OCI-LY1 (cell line): ENCODE data around the gene PDE6C.

ENCODE experiments used
- H2AFZ ChIP-seq: fragments of 200-600 bp; sonication (generic), shearing (Covaris generic); 2 replicates; pipeline ENCODE4 v1.6.0; 2014; ENCODE audit warnings: antibody characterized with exemption, mild to moderate bottlenecking, low read length
- H3F3A ChIP-seq: fragments of 200-600 bp; sonication (generic), shearing (Covaris generic); 2 replicates; pipeline ENCODE4 v1.6.0; 2014; ENCODE audit warnings: mild to moderate bottlenecking, antibody characterized with exemption, low read length, moderate library complexity; ENCODE audit not compliant: insufficient read depth
- H3K27ac ChIP-seq: fragments of 200-600 bp; sonication (generic); 2 replicates; pipeline ENCODE4 v1.5.1; 2014; ENCODE audit warnings: low read length, mixed run types, mild to moderate bottlenecking, low read depth; ENCODE audit not compliant: poor library complexity, severe bottlenecking
- H3K27me3 ChIP-seq: fragments of 200-600 bp; sonication (generic); 2 replicates; pipeline ENCODE4 v1.6.0; 2014; ENCODE audit warnings: antibody characterized with exemption, mild to moderate bottlenecking, low read length, moderate library complexity; ENCODE audit not compliant: insufficient read depth
- H3K36me3 ChIP-seq: fragments of 200-600 bp; sonication (generic); 2 replicates; pipeline ENCODE4 v1.6.1; 2014; ENCODE audit warnings: mild to moderate bottlenecking, antibody characterized with exemption, low read length, moderate library complexity, mixed read lengths; ENCODE audit not compliant: insufficient read depth
- H3K4me1 ChIP-seq: fragments of 200-600 bp; sonication (generic); 2 replicates; pipeline ENCODE4 v1.5.1; 2014; ENCODE audit warnings: mild to moderate bottlenecking, low read length, moderate library complexity; ENCODE audit not compliant: insufficient read depth, severe bottlenecking
- H3K4me2 ChIP-seq: fragments of 200-600 bp; sonication (generic), shearing (Covaris generic); 2 replicates; pipeline ENCODE4 v1.6.1; 2014; ENCODE audit warnings: low read length
- H3K4me3 ChIP-seq: fragments of 200-600 bp; sonication (generic); 2 replicates; pipeline ENCODE4 v1.5.1; 2014; ENCODE audit warnings: low read length, low read depth, mild to moderate bottlenecking, mixed read lengths; ENCODE audit not compliant: poor library complexity, severe bottlenecking
- H3K79me2 ChIP-seq: fragments of 200-600 bp; shearing (Covaris generic); 2 replicates; pipeline ENCODE4 v1.6.1; 2016; ENCODE audit warnings: mixed run types, low read length, mixed read lengths; ENCODE audit not compliant: insufficient read depth
- H3K9ac ChIP-seq: fragments of 200-600 bp; sonication (generic), shearing (Covaris generic); 2 replicates; pipeline ENCODE4 v1.6.1; 2014; ENCODE audit warnings: mild to moderate bottlenecking, low read length, mixed read lengths
- H3K9me2 ChIP-seq: fragments of 200-600 bp; sonication (generic), shearing (Covaris generic); 2 replicates; pipeline ENCODE4 v1.6.1; 2014; ENCODE audit warnings: low read depth, mild to moderate bottlenecking, low read length, mixed read lengths
- H3K9me3 ChIP-seq: fragments of 200-600 bp; shearing (Covaris generic); 2 replicates; pipeline ENCODE4 v1.6.1; 2014; ENCODE audit warnings: low read length, mixed read lengths
- H4K20me1 ChIP-seq: fragments of 200-600 bp; sonication (generic), shearing (Covaris generic); 2 replicates; pipeline ENCODE4 v1.6.0; 2016; ENCODE audit warnings: mild to moderate bottlenecking, low read length; ENCODE audit not compliant: insufficient read depth
- EZH2 ChIP-seq: fragments of 200-600 bp; sonication (generic), shearing (Covaris generic); IDR thresholded peaks from 2 replicates; pipeline ENCODE4 v1.8.0; 2017; ENCODE audit warnings: borderline replicate concordance, mixed run types, mild to moderate bottlenecking, antibody characterized with exemption, low read length, moderate library complexity, mixed read lengths
- TF ChIP-seq, protein P1 (sequence below): fragments of 200-600 bp; sonication (generic), shearing (Covaris generic); IDR thresholded peaks from 2 replicates; pipeline ENCODE4 v1.5.1; 2017; ENCODE audit warnings: mild to moderate bottlenecking, antibody characterized with exemption, low read length, moderate library complexity, mixed read lengths

PDE6C gene

GRCh38 chr10:93572606-93573005, 39.7 kb upstream of the PDE6C start:
- Histone ChIP-seq H3K9ac (no peak overlapping the region), H3K27me3 (no peaks in the 10 kb centered on the region), H3K9me3 (no peaks in the 10 kb centered on the region), H3K79me2 (no peaks in the 10 kb centered on the region), H3K4me3 (no peak overlapping the region), H3K36me3 (no peaks in the 10 kb centered on the region), H2AFZ (no peak overlapping the region), H4K20me1 (no peaks in the 10 kb centered on the region), H3F3A (no peaks in the 10 kb centered on the region), H3K27ac (no peak overlapping the region), H3K4me1 (no peaks in the 10 kb centered on the region), H3K9me2 (no peaks in the 10 kb centered on the region), H3K4me2 (no peak overlapping the region)
- TF ChIP-seq, protein P1, sequence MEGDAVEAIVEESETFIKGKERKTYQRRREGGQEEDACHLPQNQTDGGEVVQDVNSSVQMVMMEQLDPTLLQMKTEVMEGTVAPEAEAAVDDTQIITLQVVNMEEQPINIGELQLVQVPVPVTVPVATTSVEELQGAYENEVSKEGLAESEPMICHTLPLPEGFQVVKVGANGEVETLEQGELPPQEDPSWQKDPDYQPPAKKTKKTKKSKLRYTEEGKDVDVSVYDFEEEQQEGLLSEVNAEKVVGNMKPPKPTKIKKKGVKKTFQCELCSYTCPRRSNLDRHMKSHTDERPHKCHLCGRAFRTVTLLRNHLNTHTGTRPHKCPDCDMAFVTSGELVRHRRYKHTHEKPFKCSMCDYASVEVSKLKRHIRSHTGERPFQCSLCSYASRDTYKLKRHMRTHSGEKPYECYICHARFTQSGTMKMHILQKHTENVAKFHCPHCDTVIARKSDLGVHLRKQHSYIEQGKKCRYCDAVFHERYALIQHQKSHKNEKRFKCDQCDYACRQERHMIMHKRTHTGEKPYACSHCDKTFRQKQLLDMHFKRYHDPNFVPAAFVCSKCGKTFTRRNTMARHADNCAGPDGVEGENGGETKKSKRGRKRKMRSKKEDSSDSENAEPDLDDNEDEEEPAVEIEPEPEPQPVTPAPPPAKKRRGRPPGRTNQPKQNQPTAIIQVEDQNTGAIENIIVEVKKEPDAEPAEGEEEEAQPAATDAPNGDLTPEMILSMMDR = no peak
- no peak for TF ChIP-seq EZH2

DNA sequence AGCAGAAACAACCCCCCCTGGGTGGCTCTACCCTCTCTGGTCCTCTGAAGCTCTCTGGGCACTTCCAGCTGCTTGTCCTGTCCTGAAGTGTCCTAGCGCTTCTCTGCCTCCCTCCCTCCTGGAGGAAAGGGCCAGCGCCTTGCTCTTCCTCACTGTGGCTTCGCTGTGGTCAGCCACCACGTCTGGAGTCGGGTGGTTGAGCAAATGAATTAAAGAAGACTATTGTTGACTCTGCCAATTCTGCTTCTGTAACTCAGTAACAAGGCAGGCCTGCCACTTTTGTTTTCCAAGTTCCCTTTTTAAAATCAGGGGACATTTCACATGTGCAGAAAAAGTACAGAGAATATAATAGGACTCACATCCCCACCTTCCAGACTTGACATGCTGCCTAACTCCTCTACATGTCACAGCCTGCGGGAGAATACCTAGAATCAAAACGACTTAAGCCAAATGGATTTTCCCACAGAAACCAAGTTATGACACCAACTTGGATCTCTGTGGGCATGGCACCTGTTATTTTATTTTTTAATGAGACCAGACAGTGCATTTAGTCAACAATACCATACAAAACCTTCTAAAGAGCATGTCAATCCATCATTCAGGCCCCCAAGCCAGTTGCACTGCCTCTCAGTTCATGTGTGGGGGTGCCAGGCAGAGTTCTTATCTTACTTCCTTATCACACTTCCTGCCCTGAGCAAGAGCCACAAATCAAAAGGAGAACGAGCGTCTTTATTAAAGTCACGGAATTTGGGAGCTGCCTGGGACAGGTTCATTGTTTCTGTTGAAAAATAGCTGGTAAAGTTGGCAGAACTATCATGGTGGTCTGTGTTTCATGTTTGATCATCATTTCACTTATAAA, 39.1 kb upstream of the PDE6C start:
- H3K79me2 ChIP-seq = no peaks in the 10 kb centered on the region
- no peak overlapping the region for H3K4me3 ChIP-seq
- no peaks in the 10 kb centered on the region for H3K36me3 ChIP-seq
- H3F3A ChIP-seq = no peaks in the 10 kb centered on the region
- no peaks in the 10 kb centered on the region for H3K27me3 ChIP-seq
- no peaks in the 10 kb centered on the region for H4K20me1 ChIP-seq
- H3K9me3 ChIP-seq = no peaks in the 10 kb centered on the region
- no peak overlapping the region for H2AFZ ChIP-seq
- H3K27ac ChIP-seq = no peak overlapping the region
- no peaks in the 10 kb centered on the region for H3K4me1 ChIP-seq
- H3K9me2 ChIP-seq = no peaks in the 10 kb centered on the region
- H3K4me2 ChIP-seq = no peak overlapping the region
- no peak overlapping the region for H3K9ac ChIP-seq
- TF ChIP-seq, protein P1 = no peak
- no peak for TF ChIP-seq EZH2

GRCh38 chr10:93573924-93574323, 38.4 kb upstream of the PDE6C start:
- Histone ChIP-seq H3K27ac (no peak overlapping the region), H2AFZ (no peak overlapping the region), H3K36me3 (no peaks in the 10 kb centered on the region), H3K4me1 (no peaks in the 10 kb centered on the region), H4K20me1 (no peaks in the 10 kb centered on the region), H3F3A (no peaks in the 10 kb centered on the region), H3K4me2 (no peak overlapping the region), H3K9ac (no peak overlapping the region), H3K9me2 (no peaks in the 10 kb centered on the region), H3K79me2 (no peaks in the 10 kb centered on the region), H3K4me3 (no peak overlapping the region), H3K27me3 (no peaks in the 10 kb centered on the region), H3K9me3 (no peaks in the 10 kb centered on the region)
- TF ChIP-seq EZH2 = no peak
- TF ChIP-seq, protein P1 = no peak
